ENCODE results near the gene TNFRSF11A.

The TNFRSF11A gene

DNA sequence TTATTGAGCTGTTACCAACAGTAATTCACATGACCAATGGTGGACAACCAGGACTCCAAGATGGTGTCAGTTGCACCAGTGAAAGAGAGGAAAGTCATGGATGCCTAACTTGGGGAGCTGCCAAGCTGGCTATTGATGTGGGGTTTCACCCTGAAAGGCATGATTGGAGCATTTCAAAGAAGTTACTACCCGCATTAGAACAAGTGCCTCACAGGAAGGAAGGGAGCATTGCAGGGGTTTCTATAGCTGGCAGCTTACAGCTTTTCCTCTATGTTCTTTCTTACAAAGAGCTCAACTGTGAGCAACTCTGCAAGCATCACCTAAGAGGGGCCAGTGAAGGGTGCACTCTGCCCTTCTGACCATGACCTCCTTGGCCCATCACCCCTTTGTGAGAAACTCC is 93.1 kb downstream of the TNFRSF11A start:
- no peak for DNase-seq (ENCODE audit: low read depth in 2 of 2)

DNA sequence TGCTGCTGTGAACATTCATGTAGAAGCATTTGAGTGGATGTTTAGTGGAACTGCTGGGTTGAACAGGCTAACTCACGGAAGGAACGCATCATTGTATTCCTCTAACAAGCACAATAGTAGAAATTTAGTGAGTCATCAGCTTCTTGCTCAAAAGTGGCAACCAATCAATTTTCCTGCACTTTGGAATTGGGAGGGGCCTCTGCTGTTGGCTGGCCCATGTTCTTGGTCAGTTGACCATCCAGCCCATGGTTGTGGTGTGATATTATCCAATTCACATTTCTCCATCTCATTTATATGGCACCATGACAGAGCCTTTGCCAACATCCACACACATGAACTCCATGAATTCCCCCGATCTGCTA is 95.0 kb downstream of the TNFRSF11A start:
- no peak for DNase-seq (ENCODE audit: low read depth in 2 of 2)

DNA sequence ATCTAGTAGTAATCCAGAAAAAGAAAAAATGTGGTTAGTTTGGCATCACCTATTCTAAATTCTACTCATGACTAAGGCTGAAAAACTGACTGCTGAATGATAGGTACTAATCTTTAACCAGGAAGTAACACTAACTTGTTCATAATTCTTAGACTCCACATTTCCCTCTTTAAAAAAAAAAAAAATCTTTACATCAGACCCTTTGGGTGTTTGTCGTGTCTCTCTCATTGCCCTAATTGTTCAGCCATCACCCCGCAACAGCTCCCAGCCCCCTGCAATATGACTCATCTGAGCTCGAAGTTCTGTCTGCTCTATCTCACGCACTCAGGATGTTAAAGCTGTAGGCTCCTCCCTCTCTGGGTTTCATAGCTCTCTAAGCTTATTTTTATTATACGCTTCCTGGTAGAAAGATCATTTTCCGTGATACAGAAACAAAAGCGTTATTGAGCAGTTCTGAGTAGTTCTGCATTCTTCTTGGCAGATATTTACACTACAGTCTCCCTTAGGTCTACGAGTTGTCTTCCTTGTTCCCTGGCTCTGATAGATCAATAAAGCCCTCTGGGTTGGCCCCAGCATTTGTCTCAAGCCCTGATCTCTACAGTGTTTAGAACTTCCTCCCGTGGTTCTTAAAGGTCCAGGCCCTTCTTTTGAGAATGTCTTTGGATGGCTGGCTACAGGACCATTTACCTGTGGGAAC is 95.6 kb downstream of the TNFRSF11A start:
- DNase-seq (ENCODE audit: low read depth in 2 of 2), result no peak

DNA sequence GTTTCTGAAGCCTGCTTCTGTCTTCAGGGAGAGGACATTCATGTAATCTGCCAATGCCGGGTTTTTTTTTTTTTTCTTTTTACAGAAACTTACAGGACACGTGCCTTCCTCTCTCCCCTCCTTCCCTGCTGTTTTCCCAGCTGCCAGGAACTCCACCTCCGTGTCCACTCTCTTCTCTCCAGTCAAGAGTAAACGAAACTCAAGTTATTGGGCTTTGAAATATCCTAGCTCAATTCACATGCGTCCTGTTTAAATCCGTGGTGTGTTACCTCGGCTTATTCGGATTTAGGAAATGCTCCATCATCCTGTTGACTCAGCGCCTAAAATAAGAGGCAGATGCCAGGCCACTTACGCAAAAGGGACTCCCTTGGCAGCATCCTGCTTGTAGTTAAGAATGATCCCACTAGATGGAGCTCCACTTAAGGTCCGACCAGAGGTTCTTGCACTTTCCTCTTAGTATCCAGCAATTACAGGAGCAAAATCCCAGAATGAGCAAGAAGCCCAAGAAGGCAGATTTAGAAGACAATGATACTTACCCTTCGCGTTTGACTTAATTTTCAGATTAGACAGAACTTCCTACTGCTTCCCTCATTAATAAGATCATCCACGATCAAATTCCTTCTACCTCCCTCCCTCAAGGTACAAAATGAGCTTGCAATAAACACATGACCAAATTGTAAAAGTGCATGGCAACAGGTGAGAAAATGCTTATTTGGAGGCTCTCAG is 100.5 kb downstream of the TNFRSF11A start:
- peak; percentile 85 to 89 for DNase-seq (ENCODE audit: low read depth in 2 of 2)

DNA sequence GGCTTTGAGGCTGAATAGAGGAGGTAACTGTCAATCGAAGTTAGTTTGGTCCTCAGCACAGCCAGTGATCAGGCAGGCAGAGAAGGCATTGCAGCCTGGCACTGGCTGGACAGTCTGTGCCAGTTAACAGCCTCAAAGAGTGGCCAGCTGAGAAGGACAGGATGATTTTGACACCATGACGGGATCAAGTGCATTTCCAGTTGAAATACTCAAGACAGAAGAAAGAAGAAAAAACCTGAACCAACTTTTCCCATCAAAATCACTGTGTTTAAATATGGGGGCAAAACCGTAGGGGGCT is 101.0 kb downstream of the TNFRSF11A start:
- DNase-seq (ENCODE audit: low read depth in 2 of 2), result no peak

DNA sequence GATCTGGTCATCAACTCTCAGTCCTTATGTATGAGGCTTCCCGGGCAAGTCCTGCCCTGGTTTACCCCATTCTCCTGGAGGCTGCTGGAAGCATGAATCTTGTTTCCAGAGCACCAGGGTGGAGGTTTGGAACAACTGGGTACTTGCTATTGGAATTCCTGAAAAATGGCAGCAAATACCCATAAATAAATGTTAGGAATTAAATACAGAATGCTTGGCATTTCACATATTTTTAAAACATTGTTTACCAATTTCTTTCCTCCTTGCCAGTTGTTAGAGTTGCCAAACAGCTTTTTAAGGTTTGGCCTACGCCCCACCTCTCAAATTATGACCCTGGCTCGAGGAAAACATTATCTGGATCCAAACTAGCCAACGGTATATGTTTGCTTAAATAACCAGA is 107.1 kb downstream of the TNFRSF11A start:
- no peak for DNase-seq (ENCODE audit: low read depth in 2 of 2)

DNA sequence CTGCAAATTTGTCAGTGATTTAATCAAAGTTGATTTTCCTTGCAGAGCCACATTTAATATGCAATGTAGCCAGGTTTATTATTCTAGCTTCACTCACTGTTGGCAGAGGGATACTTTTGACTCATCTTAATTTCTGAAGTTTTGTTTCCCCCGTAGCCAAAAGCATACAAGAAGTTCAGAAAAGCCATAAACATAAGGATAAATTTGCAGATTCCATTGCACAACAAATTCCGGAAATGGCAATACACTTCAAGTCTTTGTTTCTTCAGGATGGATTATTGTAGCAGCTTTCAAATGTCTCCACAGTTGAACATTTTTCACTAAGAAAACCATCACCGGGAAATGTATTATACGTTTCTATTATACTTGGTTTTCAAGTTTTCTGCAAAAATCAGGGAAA is 109.7 kb downstream of the TNFRSF11A start:
- DNase-seq (ENCODE audit: low read depth in 2 of 2), result no peak

DNA sequence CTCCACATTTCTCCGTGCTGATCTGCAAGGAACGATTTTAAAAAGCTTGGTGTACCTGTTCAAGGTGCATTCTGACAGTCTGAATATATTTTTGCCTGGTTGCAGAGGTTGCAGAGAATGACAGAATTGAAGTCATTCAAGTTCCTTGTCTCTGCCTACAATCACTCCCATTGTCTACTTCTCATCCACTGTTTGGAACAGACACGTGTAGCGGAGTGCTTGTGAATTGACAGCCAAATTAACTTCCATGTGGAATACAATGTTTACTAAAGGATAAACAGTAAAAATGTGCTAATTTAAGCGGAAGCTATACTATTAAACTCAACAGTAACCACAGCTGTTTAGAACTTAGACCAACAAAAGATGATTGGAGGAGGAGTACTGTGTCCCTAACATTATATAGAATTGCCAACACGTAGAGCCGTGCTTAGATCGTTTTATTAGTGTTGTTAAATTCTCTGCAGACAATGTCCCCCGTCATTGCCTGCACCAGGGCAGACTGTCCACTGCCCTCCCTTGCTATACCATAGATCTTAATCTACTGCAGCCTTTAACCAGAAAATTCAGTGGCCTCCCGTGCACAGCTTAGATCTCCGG is 110.4 kb downstream of the TNFRSF11A start:
- DNase-seq (ENCODE audit: low read depth in 2 of 2), result no peak

DNA sequence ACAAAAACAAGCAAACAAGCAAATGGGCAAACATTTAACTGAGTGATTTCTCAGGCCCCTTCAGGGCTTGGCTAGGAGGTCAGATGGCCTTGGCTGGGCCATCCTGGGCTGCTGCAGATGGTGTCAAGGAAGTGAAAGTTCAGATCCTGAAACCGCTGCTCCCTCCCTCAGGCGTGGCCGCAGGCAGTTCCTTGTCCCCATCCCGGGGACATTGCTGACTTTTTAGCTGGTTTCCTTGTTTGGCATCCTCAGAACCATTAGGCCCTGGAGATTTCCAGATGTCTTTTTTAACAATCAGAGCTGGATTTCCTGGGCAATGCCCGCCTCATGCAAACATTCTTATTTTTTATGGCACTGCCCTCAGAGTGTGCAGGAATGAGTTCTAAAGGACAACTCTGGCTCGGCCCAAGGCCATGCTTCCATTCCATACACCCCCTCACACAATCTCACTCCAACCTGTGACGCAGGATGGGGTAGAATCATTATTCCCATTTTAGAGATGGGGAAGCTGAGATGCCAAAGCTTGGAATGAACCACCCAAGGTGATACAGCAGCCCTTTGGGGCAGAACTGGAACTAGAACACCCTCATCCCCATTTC is 111.6 kb downstream of the TNFRSF11A start:
- DNase-seq (ENCODE audit: low read depth in 2 of 2), result no peak

DNA sequence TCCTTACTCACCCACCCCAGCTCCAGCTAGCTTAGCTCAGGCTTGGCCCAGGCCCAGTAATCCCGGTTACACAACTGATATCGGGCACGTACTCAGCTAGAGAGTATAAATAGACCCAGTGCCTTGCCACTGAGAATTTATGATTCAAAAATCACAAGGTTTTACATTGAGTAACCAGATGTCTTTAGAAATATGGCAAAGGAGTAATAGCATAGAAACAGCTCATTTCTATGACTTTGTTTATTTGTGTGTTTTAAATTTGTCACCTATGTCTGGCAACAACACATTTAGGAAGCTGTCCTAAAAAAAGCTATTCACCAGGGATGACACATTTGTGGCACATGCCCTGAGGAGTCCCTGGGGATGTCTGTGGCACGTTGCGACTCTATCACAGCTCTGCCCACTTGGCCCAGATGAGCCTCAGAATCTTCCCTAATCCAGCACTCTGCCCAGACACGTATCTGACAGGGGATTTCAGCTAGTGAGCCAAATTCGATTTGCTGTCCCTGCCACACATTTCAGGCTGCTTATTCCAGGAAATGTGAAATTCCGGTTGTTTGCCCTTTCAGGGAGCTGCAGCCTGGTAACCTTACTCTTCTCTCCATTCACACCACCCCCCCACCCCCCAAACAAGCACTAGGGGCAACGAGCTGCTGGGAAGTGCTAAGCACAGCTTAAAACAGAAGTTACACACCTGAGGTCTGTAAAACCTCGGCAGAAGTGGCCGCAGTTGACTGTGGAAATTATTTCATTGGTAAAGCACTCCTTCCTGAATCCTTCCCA is 112.3 kb downstream of the TNFRSF11A start:
- peak in 1 of 2 experiments; percentile 42 for DNase-seq (ENCODE audit: low read depth in 2 of 2)

DNA sequence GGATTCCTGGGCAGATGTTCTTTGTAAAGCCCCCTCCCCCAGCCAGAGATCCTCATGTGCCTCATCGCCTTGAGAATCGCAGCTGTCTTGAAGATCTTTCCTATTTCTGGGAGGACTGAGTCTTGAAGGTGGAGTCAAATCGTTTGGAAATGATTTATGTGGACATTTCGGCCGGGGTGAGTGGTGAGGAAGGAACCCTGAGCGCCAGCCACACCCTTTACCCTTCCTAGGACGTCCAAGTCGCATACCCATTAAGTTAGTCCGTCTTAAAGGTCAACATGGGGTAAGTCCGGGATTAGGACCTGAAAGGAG is 112.9 kb downstream of the TNFRSF11A start:
- no peak for DNase-seq (ENCODE audit: low read depth in 2 of 2)

DNA sequence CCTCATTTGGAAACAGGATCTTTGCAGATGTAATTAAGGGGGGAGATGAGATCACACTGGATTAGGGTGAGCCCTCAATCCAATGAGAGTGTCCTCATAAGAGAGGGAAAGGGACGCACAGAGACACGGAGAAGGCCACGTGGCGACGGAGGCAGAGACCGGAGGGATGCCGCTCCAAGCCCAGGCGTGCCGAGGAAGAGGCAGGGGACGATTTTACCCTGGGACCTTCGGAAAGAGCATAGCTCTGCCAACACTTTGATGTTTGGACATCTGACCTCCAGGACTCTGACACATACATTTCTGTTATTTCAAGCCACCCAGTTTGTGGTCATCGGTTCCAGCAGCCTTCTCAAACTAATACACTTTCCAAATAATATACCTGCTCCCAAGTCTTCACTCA is 113.3 kb downstream of the TNFRSF11A start:
- DNase-seq (ENCODE audit: low read depth in 2 of 2), result no peak

DNA sequence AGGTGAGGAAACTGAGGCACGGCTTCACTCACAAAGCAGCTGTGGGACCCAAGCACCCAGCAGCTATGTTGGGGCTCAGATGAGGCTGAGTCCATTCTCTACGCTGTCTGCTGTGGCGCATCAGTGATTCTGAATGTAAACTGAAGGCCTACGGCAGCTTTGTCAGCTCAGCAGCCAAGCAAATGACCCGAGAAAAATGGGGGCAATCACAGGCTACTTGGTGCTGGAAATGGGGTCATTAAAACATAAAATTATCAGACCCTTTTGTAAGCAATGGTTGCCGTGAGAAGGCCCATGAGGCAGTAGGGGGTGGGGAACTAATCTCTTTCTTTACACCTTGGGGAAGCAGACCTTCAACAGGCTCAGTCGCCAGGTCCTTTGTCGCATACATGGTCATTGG is 113.8 kb downstream of the TNFRSF11A start:
- no peak for DNase-seq (ENCODE audit: low read depth in 2 of 2)

Data from fibroblast of skin of left biceps (primary cell).